Activated CD8-positive, alpha-beta T cell treated with anti-CD3 and anti-CD28 coated beads for 36 hours (primary cell): Measurements from ENCODE around the gene GRIN1. TPM values are rescaled to one million over a fixed set of nuclear protein-coding genes. Genes with fewer than 3 reads are reported as not detected.

Source experiments
- ATAC-seq: fragments of 200-7000 bp; cut with Tn5 transposase; one replicate; pipeline ENCODE4 v1.10.0; 2021; ENCODE audit warnings: mild to moderate bottlenecking, moderate library complexity
- CTCF ChIA-PET: fragments of 350-600 bp; sonication (Branson Sonifier 250); formaldehyde crosslinking; loops from one replicate; lab custom pipeline; 2021; ENCODE audit warnings: antibody characterized with exemption; lab: Charles Lee
- POLR2A ChIA-PET: fragments of 350-600 bp; sonication (Branson Sonifier 250); formaldehyde crosslinking; loops from one replicate; lab custom pipeline; 2021; ENCODE audit warnings: antibody characterized with exemption; lab: Charles Lee
- DNase-seq: peaks from one replicate; pipeline ENCODE4 v3.0.0-alpha.2; 2020
- H3K27ac Mint-ChIP-seq: one replicate; pipeline ENCODE4 v1.8.0; 2021; ENCODE audit warnings: mild to moderate bottlenecking, mixed read lengths
- H3K27me3 Mint-ChIP-seq: one replicate; pipeline ENCODE4 v1.8.0; 2021; ENCODE audit warnings: mixed read lengths
- H3K36me3 Mint-ChIP-seq: one replicate; pipeline ENCODE4 v1.8.0; 2021; ENCODE audit warnings: low read depth, mixed read lengths
- H3K4me1 Mint-ChIP-seq: one replicate; pipeline ENCODE4 v1.8.0; 2021; ENCODE audit warnings: low read depth, mixed read lengths
- H3K4me3 Mint-ChIP-seq: one replicate; pipeline ENCODE4 v1.8.0; 2021; ENCODE audit warnings: mild to moderate bottlenecking, moderate library complexity, mixed read lengths
- H3K9me3 Mint-ChIP-seq: one replicate; pipeline ENCODE4 v1.8.0; 2021; ENCODE audit warnings: mixed read lengths
- CTCF ChIP-seq: fragments of 200-600 bp; IDR thresholded peaks from one replicate; pipeline ENCODE4 v1.8.0; 2022; ENCODE audit warnings: antibody characterized with exemption, mild to moderate bottlenecking
- intact Hi-C: fragments of 100-400 bp; cut with micrococcal nuclease; formaldehyde crosslinking; loops from one replicate; pipeline ENCODE4 v1.10.0; 2022
- total RNA-seq, 2 experiments: library from RNA; stranded (reverse); gene quantifications; one replicate each; pipeline ENCODE4 v1.2.3, GENCODE V29; 2021

Gene GRIN1
- total RNA-seq, 2 experiments from 2014 or later = not detected

GRCh38 chr9:137160716-137161557, 22.0 kb downstream of the GRIN1 start:
- Mint-ChIP-seq H3K4me3 (no peak overlapping the region), H3K4me1 (peaks cover 18% of the 10 kb centered on the region), H3K9me3 (no peaks in the 10 kb centered on the region), H3K36me3 (no peaks in the 10 kb centered on the region), H3K27me3 (peaks cover 45% of the 10 kb centered on the region), H3K27ac (no peak overlapping the region)
- POLR2A ChIA-PET = interaction anchor here (0.6 to 2.1 kb wide), 2 partner anchors 11 to 76 kb away, joined by 3 to 6 read pairs; partner anchors contain the start of gene TMEM210
- TF ChIP-seq CTCF = no peak
- CTCF ChIA-PET = interaction anchor here (0.9 to 1.3 kb wide), 2 partner anchors 18 to 76 kb away, joined by 3 to 4 read pairs; no protein-coding TSS in a partner anchor
- ATAC-seq (no peak), DNase-seq (no peak)
- intact Hi-C loops = no loop called here

DNA sequence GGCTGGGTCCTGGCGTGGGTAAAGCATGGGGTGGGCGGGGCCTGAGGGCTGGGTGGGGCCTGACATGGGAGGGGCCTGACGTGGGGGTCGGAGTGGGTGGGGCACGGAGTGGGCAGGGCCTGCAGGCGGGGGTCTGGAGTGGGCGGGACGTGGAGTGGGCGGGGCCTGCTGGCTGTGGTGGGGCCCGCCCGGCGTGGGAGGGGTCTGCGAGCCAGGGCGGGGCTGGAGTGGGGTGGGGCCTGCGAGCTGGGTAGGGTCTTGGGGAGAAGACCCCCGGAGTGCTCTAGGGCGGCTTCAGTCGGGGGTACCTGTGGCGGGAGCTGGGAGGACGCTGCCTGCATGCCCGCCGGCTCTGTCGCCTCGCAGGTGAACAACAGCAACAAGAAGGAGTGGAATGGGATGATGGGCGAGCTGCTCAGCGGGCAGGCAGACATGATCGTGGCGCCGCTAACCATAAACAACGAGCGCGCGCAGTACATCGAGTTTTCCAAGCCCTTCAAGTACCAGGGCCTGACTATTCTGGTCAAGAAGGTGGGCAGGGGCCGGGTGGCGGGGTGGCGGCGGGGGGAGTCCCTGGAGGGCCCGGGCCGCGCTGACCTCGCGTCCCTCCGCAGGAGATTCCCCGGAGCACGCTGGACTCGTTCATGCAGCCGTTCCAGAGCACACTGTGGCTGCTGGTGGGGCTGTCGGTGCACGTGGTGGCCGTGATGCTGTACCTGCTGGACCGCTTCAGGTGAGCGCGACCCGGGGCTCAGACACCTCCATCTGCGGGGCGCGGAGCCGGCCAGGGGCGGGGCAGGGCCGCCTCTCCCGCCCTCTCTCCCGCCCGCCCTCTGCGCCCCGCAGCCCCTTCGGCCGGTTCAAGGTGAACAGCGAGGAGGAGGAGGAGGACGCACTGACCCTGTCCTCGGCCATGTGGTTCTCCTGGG, 22.9 kb downstream of the GRIN1 start:
- H3K4me1 Mint-ChIP-seq = peaks cover 20% of the 10 kb centered on the region
- H3K4me3 Mint-ChIP-seq = no peak overlapping the region
- H3K27me3 Mint-ChIP-seq = peaks cover 48% of the 10 kb centered on the region
- H3K36me3 Mint-ChIP-seq = no peaks in the 10 kb centered on the region
- DNase-seq (no peak), ATAC-seq (no peak)
- no peaks in the 10 kb centered on the region for H3K9me3 Mint-ChIP-seq
- CTCF ChIA-PET = interaction anchor here (0.9 to 1.3 kb wide), 2 partner anchors 17 to 75 kb away, joined by 3 to 4 read pairs; no protein-coding TSS in a partner anchor
- no peak for TF ChIP-seq CTCF
- intact Hi-C loops = no loop called here
- POLR2A ChIA-PET = interaction anchor here (0.6 to 2.1 kb wide), 2 partner anchors 10 to 75 kb away, joined by 3 to 6 read pairs; partner anchors contain the start of gene TMEM210
- H3K27ac Mint-ChIP-seq = no peak overlapping the region

DNA sequence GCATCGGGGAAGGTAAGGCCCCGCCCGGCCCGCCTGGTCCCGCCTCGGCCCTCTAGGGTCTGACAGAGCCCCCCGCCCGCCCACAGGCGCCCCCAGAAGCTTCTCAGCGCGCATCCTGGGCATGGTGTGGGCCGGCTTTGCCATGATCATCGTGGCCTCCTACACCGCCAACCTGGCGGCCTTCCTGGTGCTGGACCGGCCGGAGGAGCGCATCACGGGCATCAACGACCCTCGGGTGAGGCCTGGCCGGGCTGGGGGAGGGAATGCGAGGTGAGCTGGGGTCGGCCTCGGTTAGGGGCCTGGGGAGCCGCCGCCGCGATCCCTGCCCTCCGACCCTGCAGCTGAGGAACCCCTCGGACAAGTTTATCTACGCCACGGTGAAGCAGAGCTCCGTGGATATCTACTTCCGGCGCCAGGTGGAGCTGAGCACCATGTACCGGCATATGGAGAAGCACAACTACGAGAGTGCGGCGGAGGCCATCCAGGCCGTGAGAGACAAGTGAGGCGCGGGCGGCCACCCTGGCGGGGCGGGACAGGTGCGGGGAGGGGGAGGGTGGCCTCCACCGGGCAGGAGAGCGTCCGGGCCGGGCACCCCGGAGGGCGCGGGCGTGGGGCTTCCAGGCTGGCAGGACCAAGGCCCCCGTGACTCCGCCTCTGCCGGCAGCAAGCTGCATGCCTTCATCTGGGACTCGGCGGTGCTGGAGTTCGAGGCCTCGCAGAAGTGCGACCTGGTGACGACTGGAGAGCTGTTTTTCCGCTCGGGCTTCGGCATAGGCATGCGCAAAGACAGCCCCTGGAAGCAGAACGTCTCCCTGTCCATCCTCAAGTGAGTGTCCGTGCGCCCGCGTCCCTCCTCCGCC, 23.8 kb downstream of the GRIN1 start:
- POLR2A ChIA-PET = interaction anchor here (0.7 to 1.0 kb wide), 2 partner anchors 12 to 88 kb away, joined by 3 read pairs; partner anchors contain the start of gene STPG3
- CTCF ChIA-PET = interaction anchor here (0.7 kb wide), 1 partner anchor 65 kb away, joined by 3 read pairs; the partner anchor contains the start of gene RNF224
- peaks cover 45% of the 10 kb centered on the region for H3K27me3 Mint-ChIP-seq
- no peak for TF ChIP-seq CTCF
- intact Hi-C loops = no loop called here
- DNase-seq (no peak), ATAC-seq (no peak)
- H3K27ac Mint-ChIP-seq = no peak overlapping the region
- H3K4me3 Mint-ChIP-seq = no peak overlapping the region
- H3K9me3 Mint-ChIP-seq = no peaks in the 10 kb centered on the region
- H3K36me3 Mint-ChIP-seq = no peaks in the 10 kb centered on the region
- H3K4me1 Mint-ChIP-seq = peaks cover 14% of the 10 kb centered on the region

DNA sequence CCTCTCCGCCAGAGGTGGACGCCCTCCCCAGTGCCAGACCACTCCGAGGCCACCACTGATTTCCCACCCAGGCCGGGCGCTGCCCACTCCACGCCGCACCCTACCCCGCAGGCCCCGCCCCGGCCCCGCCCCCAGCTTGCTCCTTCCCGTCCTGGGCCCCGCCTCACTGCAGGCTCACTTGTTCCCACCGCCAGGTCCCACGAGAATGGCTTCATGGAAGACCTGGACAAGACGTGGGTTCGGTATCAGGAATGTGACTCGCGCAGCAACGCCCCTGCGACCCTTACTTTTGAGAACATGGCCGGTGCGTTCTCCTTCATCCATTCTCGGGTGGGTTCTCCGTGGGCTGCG, 24.4 kb downstream of the GRIN1 start:
- intact Hi-C loops = no loop called here
- no peak for ATAC-seq
- ChIA-PET POLR2A (interaction anchor here (0.7 to 1.0 kb wide), 2 partner anchors 11 to 88 kb away, joined by 3 read pairs; partner anchors contain the start of gene STPG3), CTCF (no interaction called here)
- Mint-ChIP-seq H3K9me3 (no peaks in the 10 kb centered on the region), H3K4me3 (no peak overlapping the region), H3K27me3 (peaks cover 39% of the 10 kb centered on the region), H3K4me1 (peaks cover 9% of the 10 kb centered on the region), H3K36me3 (no peaks in the 10 kb centered on the region), H3K27ac (no peak overlapping the region)
- no peak for DNase-seq
- no peak for TF ChIP-seq CTCF
